GM21360 (cell line): ENCODE data around the gene TULP1.
"Not testable (repeated sequence)": the region's sequence is repeated elsewhere in the genome, so short reads cannot be mapped to it uniquely, and the experiment has no call there.

Source experiments
- ATAC-seq: cut with Tn5 transposase; IDR thresholded peaks from one replicate; pipeline ENCODE4 v1.9.1; 2021; ENCODE audit warnings: mild to moderate bottlenecking, moderate library complexity; ENCODE audit not compliant: unreplicated experiment

TULP1 gene

DNA sequence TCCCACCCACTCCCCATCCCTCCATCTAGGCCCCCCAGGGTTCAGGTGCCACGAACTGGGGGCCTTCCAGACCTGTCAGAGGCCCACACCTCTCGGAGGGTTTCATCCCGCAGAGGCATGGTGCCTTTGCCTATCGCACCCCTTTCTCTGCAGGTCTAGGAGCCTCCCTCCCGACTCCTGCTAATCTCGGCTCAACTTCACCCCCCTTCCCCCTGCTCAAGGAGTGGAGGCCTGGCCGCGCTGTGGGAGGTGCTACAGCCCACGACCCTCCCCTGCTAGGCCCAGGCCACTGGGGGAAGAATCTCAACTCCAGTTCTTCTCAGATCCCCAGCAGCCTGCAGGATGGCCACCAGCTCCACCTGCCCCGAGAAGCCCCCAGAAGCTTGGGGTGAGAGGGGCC is at the start of gene TULP1:
Gene TULP1, minus strand, starts transcription at position 157 of the 400 bp plus-strand sequence. Its CDS starts 38 bp downstream, at position 119.
- ATAC-seq, result no peak

- no peak for ATAC-seq
Measured at GRCh38 chr6:35562060-35562459, 49.4 kb upstream of the TULP1 start.

DNA sequence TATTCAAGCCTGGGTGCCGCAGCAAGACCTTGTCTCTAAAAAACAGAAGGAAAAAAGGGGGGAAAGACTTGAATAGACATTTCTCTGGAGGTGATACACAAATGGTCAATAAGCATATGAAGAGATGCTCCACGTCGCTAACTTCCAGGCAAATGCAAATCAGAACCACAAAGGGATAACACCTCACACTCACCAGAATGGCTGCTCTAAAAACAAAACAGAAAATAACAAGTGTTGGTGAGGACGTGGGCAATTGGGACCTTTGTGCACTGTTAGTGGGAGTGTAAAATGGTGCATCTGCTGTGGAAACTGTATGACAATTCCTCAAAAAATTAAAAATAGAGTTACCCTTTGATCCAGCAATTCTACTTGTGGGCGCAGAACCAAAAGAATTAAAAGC is 48.4 kb upstream of the TULP1 start:
- ATAC-seq, result no peak

GRCh38 chr6:35558571-35558970 is 45.9 kb upstream of the TULP1 start:
- no peak for ATAC-seq

- ATAC-seq, result no peak
Measured at GRCh38 chr6:35557239-35557638, 44.5 kb upstream of the TULP1 start.

DNA sequence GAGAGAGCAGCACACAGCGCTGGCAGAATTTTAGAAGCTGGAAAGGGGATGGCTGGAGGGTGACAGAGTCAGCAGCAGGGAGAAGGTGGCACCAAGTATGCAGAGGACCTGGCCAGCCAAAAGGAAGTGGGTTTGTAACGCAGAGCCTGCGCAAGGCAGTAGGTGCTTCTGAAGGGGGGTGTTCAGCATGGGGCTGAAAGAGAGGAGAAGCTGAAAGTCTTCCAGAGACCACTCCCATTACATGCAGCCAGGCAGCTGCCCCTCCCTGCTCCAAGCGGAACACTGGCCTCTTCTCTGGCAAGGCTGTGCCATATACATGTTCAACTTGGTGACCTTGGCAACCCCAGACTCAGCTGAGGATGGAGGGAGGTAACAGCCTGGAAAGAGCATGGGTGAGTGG is 42.1 kb upstream of the TULP1 start:
- no peak for ATAC-seq

DNA sequence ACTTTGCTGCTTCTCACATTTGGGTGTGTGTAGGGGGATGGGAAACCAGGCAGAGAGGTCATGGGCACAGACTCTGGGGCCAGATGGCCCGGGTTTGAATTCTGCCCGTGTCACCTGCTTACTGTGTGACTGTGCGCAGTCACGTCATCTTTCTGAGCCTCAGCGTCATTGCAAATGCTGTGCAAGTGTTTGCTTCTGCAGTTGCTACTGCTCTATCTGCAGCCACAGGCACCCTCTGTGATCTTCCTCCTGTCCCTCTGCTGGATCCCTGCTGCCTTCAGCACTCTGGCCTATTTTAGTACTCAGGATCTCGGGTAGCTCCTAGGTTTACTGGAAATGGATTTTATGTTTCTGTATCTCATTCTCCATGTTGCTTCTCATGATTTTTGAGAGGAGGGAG is 40.6 kb upstream of the TULP1 start:
- ATAC-seq, result no peak

GRCh38 chr6:35552285-35552917 is 39.7 kb upstream of the TULP1 start:
- ATAC-seq, result no peak

DNA sequence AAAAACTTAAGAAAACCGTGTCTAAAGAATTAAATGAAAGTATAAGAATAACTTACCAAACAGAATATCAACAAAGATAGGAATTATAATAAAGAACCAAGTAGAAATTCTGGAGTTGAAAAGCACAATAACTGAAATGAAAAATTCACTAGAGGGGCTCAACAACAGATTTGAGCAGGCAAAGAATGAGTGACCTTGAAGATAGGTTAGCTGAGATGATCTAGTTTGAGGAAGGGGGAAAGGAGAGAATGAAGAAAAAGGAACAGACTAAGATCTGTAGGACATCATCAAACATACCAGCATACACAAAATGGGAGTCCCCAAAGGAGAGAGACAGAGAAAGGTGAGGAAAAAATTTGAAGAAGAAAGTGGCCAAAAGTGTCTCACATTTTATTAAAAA is 37.7 kb upstream of the TULP1 start:
- ATAC-seq, result no peak

DNA sequence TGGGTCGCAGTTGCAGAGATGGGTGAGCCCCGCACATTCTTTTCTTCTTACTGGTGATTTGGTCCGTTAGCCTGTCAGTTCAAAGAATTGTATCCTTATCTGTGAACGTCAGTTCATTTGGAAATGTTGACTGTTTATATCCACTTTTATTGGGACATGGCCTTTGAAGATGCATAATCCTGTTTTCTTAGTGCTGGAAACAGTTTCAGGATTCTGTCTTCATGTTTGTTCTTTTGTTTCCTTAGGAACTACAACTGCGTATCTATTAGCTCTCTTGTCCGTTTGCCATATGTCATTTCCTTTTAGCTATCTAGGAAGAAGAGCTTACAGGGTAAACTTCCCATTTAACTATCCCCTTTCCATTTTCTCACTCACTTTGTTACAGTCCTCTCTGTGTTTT is 35.0 kb upstream of the TULP1 start:
- no peak for ATAC-seq

GRCh38 chr6:35544769-35545361 is 32.2 kb upstream of the TULP1 start:
- ATAC-seq, result no peak

DNA sequence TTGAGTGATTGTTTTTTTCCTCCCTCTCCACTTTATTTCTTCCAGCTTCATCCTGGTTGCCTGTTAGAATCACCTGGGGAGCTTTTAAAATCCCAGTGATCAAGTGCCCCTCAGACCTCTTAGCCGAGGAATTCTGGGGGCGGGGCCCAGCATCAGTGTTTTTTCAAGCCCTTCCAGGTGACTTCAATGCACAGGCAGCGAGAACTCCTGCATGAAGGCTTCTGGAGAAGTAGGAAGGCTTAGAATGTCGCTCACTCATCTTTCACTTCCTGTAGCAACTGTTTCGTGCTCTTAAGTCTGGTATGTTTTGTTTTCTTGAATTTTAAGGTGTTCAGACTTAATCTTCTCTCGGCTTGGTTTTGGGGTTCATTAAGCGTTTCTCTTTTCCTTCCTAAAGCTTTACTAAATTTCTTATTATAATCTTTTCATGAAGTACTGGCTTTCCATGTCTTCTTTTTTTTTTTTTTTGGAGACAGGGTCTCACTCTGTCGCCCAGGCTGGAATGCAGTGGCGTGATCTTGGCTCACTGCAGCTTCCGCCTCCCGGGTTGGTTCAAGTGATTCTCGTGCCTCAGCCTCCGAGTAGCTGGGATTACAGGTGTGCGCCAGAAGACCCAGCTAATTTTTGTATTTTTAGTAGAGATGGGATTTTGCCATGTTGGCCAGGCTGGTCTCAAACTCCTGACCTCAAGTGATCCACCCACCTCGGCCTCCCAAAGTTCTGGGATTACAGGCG is 30.9 kb upstream of the TULP1 start:
- no peak for ATAC-seq

- no peak for ATAC-seq
Measured at GRCh38 chr6:35541836-35542235, 29.1 kb upstream of the TULP1 start.

GRCh38 chr6:35539223-35539622 is 26.5 kb upstream of the TULP1 start:
- ATAC-seq, result no peak

DNA sequence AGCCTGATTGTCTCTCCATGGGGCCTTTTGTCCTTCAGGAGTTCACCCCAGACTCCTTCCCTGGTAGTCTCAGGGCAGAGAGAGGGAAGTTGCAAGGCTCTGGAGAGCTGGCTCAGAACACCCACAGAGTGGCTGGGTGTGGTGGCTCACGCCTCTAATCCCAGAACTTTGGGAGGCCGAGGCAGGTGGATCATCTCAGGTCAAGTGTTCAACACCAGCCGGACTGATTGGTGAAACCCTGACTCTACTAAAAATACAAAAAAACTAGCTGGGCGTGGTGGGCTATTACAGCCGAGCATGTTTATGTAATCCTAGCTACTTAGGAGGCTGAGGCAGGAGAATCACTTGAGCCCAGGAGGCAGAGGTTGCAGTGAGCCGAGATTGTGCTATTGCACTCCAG is 23.2 kb upstream of the TULP1 start:
- not testable (repeated sequence) for ATAC-seq

- no peak for ATAC-seq
Measured at GRCh38 chr6:35534407-35535170, 21.9 kb upstream of the TULP1 start.

- no peak for ATAC-seq
Measured at GRCh38 chr6:35533981-35534380, 21.3 kb upstream of the TULP1 start.

- no peak for ATAC-seq
Measured at GRCh38 chr6:35532126-35532525, 19.4 kb upstream of the TULP1 start.

- no peak for ATAC-seq
Measured at GRCh38 chr6:35524380-35525020, 11.8 kb upstream of the TULP1 start.

- peak; percentile 64 for ATAC-seq
Measured at GRCh38 chr6:35522660-35523658, 10.3 kb upstream of the TULP1 start.
